Measurements from ENCODE around the gene SAMD10.

Gene SAMD10

GRCh38 chr20:64010711-64011237 is 31.3 kb upstream of the SAMD10 start:
- no peak for ATAC-seq

GRCh38 chr20:64009811-64010387 is 30.5 kb upstream of the SAMD10 start:
- Mint-ChIP-seq H3K36me3 (ENCODE audit: low read depth) (peaks cover 63% of the 10 kb centered on the region), H3K27ac (peak overlapping the region; percentile 70), H3K4me1 (peaks cover 76% of the 10 kb centered on the region), H3K27me3 (no peaks in the 10 kb centered on the region), H3K9me3 (peaks cover 13% of the 10 kb centered on the region), H3K4me3 (peak overlapping the region; percentile 29)
- DNase-seq (no peak), ATAC-seq (peak; percentile 49)

More at GRCh38 chr20:64010711-64011237, 31.3 kb upstream of the SAMD10 start:
- Mint-ChIP-seq H3K27me3 (no peaks in the 10 kb centered on the region), H3K36me3 (ENCODE audit: low read depth) (peaks cover 67% of the 10 kb centered on the region), H3K9me3 (peaks cover 13% of the 10 kb centered on the region), H3K27ac (peak overlapping the region; percentile 76), H3K4me3 (no peak overlapping the region), H3K4me1 (peaks cover 67% of the 10 kb centered on the region)
- DNase-seq: no peak

GRCh38 chr20:64006902-64007301 is 27.5 kb upstream of the SAMD10 start:
- Mint-ChIP-seq H3K36me3 (ENCODE audit: low read depth) (peaks cover 50% of the 10 kb centered on the region), H3K27me3 (no peaks in the 10 kb centered on the region), H3K4me1 (peaks cover 66% of the 10 kb centered on the region), H3K27ac (no peak overlapping the region), H3K9me3 (peaks cover 13% of the 10 kb centered on the region), H3K4me3 (no peak overlapping the region)
- no peak for ATAC-seq
- DNase-seq: no peak

GRCh38 chr20:64006490-64006889 is 27.0 kb upstream of the SAMD10 start:
- peaks cover 52% of the 10 kb centered on the region for H3K36me3 Mint-ChIP-seq (ENCODE audit: low read depth)
- peaks cover 68% of the 10 kb centered on the region for H3K4me1 Mint-ChIP-seq
- no peak for ATAC-seq
- H3K4me3 Mint-ChIP-seq: no peak overlapping the region
- DNase-seq: no peak
- H3K9me3 Mint-ChIP-seq: peaks cover 13% of the 10 kb centered on the region
- no peaks in the 10 kb centered on the region for H3K27me3 Mint-ChIP-seq
- H3K27ac Mint-ChIP-seq: no peak overlapping the region

GRCh38 chr20:64005394-64005793 is 26.0 kb upstream of the SAMD10 start:
- Mint-ChIP-seq H3K36me3 (ENCODE audit: low read depth) (peaks cover 44% of the 10 kb centered on the region), H3K27ac (peak overlapping the region; percentile 7), H3K9me3 (peaks cover 13% of the 10 kb centered on the region), H3K27me3 (no peaks in the 10 kb centered on the region), H3K4me3 (no peak overlapping the region), H3K4me1 (peaks cover 58% of the 10 kb centered on the region)
- no peak for DNase-seq
- no peak for ATAC-seq

GRCh38 chr20:64003960-64004725 is 24.7 kb upstream of the SAMD10 start:
- Mint-ChIP-seq H3K36me3 (ENCODE audit: low read depth) (peaks cover 42% of the 10 kb centered on the region), H3K27me3 (no peaks in the 10 kb centered on the region), H3K27ac (no peak overlapping the region), H3K4me1 (peaks cover 46% of the 10 kb centered on the region), H3K4me3 (no peak overlapping the region), H3K9me3 (peaks cover 8% of the 10 kb centered on the region)
- ATAC-seq: no peak
- no peak for DNase-seq

- DNase-seq: no peak
- Mint-ChIP-seq H3K4me3 (no peak overlapping the region), H3K36me3 (ENCODE audit: low read depth) (peaks cover 40% of the 10 kb centered on the region), H3K4me1 (peaks cover 24% of the 10 kb centered on the region), H3K27ac (peak overlapping the region; percentile 35), H3K9me3 (no peaks in the 10 kb centered on the region), H3K27me3 (no peaks in the 10 kb centered on the region)
- no peak for ATAC-seq
Observed at GRCh38 chr20:64001607-64002011, 22.2 kb upstream of the SAMD10 start.

GRCh38 chr20:64000906-64001305 is 21.5 kb upstream of the SAMD10 start:
- H3K9me3 Mint-ChIP-seq: no peaks in the 10 kb centered on the region
- no peak overlapping the region for H3K4me3 Mint-ChIP-seq
- no peak for DNase-seq
- peaks cover 43% of the 10 kb centered on the region for H3K36me3 Mint-ChIP-seq (ENCODE audit: low read depth)
- peaks cover 22% of the 10 kb centered on the region for H3K4me1 Mint-ChIP-seq
- H3K27me3 Mint-ChIP-seq: no peaks in the 10 kb centered on the region
- no peak for ATAC-seq
- H3K27ac Mint-ChIP-seq: no peak overlapping the region

- DNase-seq (no peak), ATAC-seq (no peak)
- Mint-ChIP-seq H3K27me3 (no peaks in the 10 kb centered on the region), H3K4me3 (peak overlapping the region; percentile 57), H3K4me1 (peaks cover 36% of the 10 kb centered on the region), H3K27ac (peak overlapping the region; percentile 67), H3K36me3 (ENCODE audit: low read depth) (peaks cover 31% of the 10 kb centered on the region), H3K9me3 (no peaks in the 10 kb centered on the region)
Observed at GRCh38 chr20:63982937-63983336, 3.5 kb upstream of the SAMD10 start.

- Mint-ChIP-seq H3K27me3 (no peaks in the 10 kb centered on the region), H3K36me3 (ENCODE audit: low read depth) (peaks cover 35% of the 10 kb centered on the region), H3K4me1 (peaks cover 55% of the 10 kb centered on the region), H3K27ac (peak within 1 kb of the TSS; percentile 98), H3K9me3 (no peaks in the 10 kb centered on the region), H3K4me3 (peak within 1 kb of the TSS; percentile 96)
- ATAC-seq (peak; percentile 60), DNase-seq (peak; percentile 97)
Observed at GRCh38 chr20:63980806-63981728, 1.6 kb upstream of the SAMD10 start, which contains the start of gene PRPF6. Gene PRPF6, plus strand, starts transcription at chr20:63981132. Its CDS starts 114 bp downstream, at chr20:63981246.

GRCh38 chr20:63980317-63980805 is 919 bp upstream of the SAMD10 start:
- no peaks in the 10 kb centered on the region for H3K27me3 Mint-ChIP-seq
- DNase-seq (peak; percentile 42), ATAC-seq (peak; percentile 17)
- H3K9me3 Mint-ChIP-seq: no peaks in the 10 kb centered on the region
- peak overlapping the region; percentile 98 for H3K27ac Mint-ChIP-seq
- H3K4me3 Mint-ChIP-seq: peak overlapping the region; percentile 96
- H3K36me3 Mint-ChIP-seq (ENCODE audit: low read depth): peaks cover 32% of the 10 kb centered on the region
- peaks cover 57% of the 10 kb centered on the region for H3K4me1 Mint-ChIP-seq

- no peaks in the 10 kb centered on the region for H3K9me3 Mint-ChIP-seq
- H3K36me3 Mint-ChIP-seq (ENCODE audit: low read depth): peaks cover 28% of the 10 kb centered on the region
- peaks cover 57% of the 10 kb centered on the region for H3K4me1 Mint-ChIP-seq
- ATAC-seq: no peak
- DNase-seq: no peak
- no peaks in the 10 kb centered on the region for H3K27me3 Mint-ChIP-seq
- peak overlapping the region; percentile 77 for H3K4me3 Mint-ChIP-seq
- peak overlapping the region; percentile 84 for H3K27ac Mint-ChIP-seq
Observed at GRCh38 chr20:63979229-63979556, 249 bp downstream of the SAMD10 start.

GRCh38 chr20:63978319-63979228 is 868 bp downstream of the SAMD10 start:
- Mint-ChIP-seq H3K27ac (peak overlapping the region; percentile 84), H3K4me3 (peak overlapping the region; percentile 77), H3K4me1 (peaks cover 62% of the 10 kb centered on the region), H3K27me3 (no peaks in the 10 kb centered on the region), H3K36me3 (ENCODE audit: low read depth) (peaks cover 30% of the 10 kb centered on the region), H3K9me3 (no peaks in the 10 kb centered on the region)
- ATAC-seq (peak; percentile 4), DNase-seq (peak; percentile 82)

Measured in activated naive CD8-positive, alpha-beta T cell treated with anti-CD3 and anti-CD28 coated beads, Interleukin-2, amount 50 U/mL, for 24 hours (primary cell).